SKM-1 treated with dmso at 0.1 percent for 144 hours (cell line): ENCODE measurements around the gene SLC27A6.
"Not testable (repeated sequence)": the region's sequence is repeated elsewhere in the genome, so short reads cannot be mapped to it uniquely, and the experiment has no call there.

ENCODE experiments used
- DNase-seq: peaks from one replicate; lab custom pipeline; 2025; ENCODE audit not compliant: unreplicated experiment; lab: John Stamatoyannopoulos, UW

SLC27A6 gene

GRCh38 chr5:128965011-128965637 lies at the start of gene SLC27A6:
Gene SLC27A6, plus strand, starts transcription at chr5:128965488. Its CDS starts 650 bp downstream, at chr5:128966138.
- DNase-seq = no peak

DNA sequence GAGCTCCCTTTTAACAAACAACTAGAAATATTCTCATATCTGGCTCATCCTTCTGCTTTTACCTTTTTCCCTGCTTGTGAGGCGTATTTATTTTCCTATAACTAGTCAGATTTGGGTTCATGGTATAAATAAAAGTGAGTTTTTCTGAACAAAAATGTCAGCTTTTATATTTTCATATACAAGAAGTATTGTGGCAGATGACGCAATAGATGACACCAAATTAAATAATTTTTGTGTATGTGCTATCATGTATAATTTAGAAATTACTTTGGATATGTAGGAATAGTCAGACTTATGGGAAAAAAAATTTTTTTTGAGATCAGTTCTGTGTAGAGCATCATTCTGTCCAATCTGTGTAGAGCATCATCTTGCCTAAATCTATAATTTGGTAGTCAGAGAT lies 45.7 kb upstream of the SLC27A6 start:
- DNase-seq = no peak

DNA sequence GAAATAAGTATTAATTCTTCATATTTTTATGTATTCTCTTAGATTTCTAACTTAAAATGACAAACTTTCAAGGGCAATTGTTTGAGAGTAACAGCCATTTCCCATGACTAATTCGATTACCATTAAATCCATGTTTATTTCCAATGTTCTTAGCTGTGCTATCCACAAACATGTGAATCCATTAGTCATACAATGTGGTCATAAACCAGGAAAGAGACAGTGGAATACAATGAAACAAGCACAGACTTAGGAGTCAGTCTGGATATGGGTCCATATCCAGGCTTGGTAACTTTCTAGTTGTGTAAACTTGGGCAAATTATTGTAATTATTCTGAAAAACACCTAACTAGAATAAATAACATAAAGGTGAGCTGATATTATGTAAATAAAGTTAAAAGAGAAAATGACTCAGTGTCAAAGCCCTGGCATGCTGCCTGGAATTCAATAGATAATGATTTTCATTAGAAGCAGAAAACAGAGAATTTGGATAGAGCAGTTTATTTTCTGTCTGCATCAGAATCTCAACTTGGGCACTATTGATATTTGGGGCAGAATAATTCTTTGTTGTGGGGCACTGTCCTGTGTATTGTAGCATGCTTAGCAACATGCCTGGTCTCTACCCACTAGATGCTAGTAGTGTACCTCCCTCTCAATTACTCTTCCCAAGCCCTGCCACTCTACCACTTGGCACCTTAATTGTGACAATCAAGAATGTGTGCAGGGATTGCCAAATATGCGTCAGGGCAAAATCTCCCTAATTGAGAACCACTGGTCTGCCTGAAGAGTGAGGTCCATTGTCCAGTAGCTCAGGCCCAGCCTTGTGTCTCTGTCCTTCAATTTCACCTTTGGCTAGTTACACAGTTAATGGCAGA lies 44.7 kb upstream of the SLC27A6 start:
- no peak for DNase-seq

DNA sequence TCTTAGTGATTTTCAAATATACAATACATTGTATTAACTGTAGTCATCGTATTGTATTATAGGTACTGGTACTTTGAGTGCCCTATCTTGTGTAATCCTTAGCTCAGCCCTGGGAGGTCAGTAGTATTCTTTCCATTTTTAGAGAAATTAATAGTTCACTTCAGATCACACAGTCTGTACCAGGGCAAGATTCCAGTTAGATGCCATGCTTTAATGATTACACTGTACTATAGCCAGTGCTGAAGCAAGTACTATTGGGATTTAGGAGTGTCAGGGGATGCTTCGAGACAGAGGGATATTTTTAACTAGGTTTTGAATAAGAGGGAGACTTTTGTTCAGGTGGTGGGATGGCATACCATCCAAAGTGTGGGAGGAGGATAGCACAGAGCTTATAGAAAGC lies 41.0 kb upstream of the SLC27A6 start:
- DNase-seq = no peak

- no peak for DNase-seq
Observed at GRCh38 chr5:128925973-128926372, 39.3 kb upstream of the SLC27A6 start.

DNA sequence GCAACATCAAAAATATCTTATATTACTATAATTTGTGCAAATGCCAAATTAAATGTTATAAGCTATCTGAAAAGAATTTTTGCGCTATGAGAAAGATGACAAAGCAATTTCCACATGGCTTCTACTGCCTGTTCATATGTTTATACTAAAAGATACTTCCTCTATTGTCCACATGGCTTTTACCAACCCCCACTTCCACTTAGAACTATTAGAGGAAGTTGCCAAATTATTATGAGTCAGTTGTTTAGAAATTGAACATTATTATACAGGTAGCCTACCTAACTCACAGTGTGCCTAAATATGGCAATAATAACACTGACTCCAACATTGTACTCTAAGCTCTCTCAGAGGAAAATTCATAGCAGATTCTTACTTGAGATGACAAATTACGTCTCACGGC lies 37.6 kb upstream of the SLC27A6 start:
- DNase-seq = peak; percentile 59

GRCh38 chr5:128932232-128932631 lies 33.1 kb upstream of the SLC27A6 start:
- DNase-seq = not testable (repeated sequence)

GRCh38 chr5:128943100-128943499 lies 22.2 kb upstream of the SLC27A6 start:
- not testable (repeated sequence) for DNase-seq

GRCh38 chr5:128949847-128950546 lies 15.3 kb upstream of the SLC27A6 start:
- no peak for DNase-seq

GRCh38 chr5:128951301-128951700 lies 14.0 kb upstream of the SLC27A6 start:
- not testable (repeated sequence) for DNase-seq

DNA sequence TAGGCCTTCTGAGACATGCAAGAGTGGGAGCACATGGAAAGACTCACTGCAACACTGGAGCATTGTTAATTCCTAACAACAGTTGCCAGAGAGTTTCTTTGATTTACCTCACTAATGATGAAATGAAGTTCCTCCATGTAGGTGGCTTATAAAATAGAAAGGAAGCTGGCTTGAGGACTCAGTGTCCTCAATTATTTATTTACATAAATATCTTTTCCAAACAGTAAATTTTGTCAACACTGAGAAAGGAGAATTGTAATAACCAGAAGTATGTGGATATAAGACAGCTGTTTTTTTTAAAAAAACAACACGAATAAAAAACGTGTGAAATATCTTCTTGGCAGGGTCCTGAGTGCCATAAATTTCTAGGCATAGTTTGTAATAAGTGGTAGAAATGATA lies 9.1 kb upstream of the SLC27A6 start:
- no peak for DNase-seq

GRCh38 chr5:128962211-128962610 lies 3.1 kb upstream of the SLC27A6 start:
- DNase-seq = no peak

DNA sequence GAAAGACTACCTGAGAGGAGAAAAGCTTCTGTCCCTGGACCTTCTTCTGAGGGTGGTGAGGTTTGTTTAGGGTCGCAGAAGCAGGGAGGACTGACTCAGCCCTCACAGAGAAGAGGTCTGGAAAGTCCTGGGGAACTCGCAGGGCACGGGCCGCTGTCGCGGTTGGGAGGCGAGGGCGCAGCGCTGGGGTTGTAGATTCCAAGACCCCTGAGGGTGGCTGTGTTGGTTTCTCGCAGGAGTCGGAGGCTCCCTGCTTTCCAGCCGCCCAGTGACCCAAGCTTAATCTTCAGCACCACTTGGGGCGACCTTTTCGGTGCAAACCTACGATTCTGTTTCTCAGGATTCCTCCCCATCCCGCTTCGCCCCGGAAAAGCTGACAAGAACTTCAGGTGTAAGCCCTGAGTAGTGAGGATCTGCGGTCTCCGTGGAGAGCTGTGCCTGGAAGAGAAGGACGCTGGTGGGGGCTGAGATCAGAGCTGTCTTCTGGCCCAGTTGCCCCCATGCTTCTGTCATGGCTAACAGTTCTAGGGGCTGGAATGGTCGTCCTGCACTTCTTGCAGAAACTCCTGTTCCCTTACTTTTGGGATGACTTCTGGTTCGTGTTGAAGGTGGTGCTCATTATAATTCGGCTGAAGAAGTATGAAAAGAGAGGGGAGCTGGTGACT lies 482 bp downstream of the SLC27A6 start:
- DNase-seq = no peak

DNA sequence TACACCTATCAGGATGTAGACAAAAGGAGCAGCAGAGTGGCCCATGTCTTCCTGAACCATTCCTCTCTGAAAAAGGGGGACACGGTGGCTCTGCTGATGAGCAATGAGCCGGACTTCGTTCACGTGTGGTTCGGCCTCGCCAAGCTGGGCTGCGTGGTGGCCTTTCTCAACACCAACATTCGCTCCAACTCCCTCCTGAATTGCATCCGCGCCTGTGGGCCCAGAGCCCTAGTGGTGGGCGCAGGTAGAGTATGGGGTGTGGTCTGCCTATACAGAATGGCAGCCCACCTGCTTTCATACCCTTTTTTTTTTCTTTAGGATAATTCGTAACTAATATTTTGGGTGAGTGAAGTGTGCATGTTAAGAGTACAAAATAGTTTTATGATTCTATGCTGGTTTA lies 1.1 kb downstream of the SLC27A6 start:
- no peak for DNase-seq

GRCh38 chr5:128966846-128967245 lies 1.6 kb downstream of the SLC27A6 start:
- DNase-seq = no peak

DNA sequence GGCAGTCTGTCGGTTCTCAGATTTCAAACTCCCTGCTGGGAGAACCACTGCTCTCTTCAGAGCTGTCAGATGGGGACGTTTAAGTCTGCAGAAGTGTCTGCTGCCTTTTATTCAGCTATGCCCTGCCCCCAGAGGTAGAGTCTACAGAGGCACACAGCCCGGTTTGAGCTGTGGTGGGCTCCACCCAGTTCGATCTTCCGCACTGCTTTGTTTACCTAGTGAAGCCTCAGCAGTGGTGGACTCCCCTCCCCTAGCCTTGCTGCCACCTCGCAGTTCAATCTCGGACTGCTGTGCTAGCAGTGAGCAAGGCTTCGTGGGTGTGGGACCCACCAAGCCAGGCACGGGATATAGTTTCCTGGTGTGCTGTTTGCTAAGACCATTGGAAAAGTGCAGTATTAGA lies 8.0 kb downstream of the SLC27A6 start:
- DNase-seq = no peak

GRCh38 chr5:128974567-128974966 lies 9.3 kb downstream of the SLC27A6 start:
- no peak for DNase-seq

DNA sequence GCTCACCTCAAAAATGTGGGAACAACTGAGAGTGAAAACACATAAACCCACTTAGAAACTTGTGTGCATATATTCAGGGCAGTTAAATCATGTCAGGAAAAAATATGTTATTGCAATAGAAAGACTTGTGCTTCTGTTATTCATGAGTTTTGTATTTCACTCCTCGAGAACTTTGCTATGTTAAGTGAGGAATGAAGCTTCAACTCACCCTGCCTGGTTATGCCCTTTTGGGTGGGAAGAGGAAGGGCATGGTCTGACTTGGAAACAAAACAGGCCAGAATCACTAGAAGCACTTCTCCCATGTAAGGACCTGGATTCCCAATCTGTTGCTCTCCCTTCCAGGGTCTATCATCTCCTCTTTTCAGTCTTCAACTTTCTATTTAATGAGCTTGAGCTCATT lies 14.5 kb downstream of the SLC27A6 start:
- DNase-seq = no peak

- DNase-seq = no peak
Observed at GRCh38 chr5:128980917-128981316, 15.6 kb downstream of the SLC27A6 start.

- no peak for DNase-seq
Observed at GRCh38 chr5:128984480-128984879, 19.2 kb downstream of the SLC27A6 start.

DNA sequence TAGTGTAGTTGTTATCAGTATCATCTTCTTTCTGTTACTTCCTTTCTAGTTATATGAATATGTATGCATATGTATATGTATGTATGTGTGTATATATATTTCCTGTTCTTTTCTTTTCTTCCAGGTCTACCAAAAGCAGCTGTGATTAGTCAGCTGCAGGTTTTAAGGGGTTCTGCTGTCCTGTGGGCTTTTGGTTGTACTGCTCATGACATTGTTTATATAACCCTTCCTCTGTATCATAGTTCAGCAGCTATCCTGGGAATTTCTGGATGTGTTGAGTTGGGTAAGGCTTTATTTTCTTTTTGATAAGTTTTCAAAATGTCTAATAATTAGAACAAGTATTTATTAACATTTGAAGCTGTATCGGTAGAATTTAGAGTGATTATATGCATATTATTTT lies 23.2 kb downstream of the SLC27A6 start:
- DNase-seq = no peak
